NT2/D1 (cell line): ENCODE measurements around the gene HUS1.

Experiments used
- SUZ12 ChIP-seq: IDR thresholded peaks from 2 replicates; pipeline ENCODE4 v1.6.1; 2011; ENCODE audit not compliant: insufficient read length, insufficient read depth; ENCODE audit errors: extremely low read depth
- YY1 ChIP-seq: IDR thresholded peaks from 2 replicates; pipeline ENCODE4 v1.6.1; 2011; ENCODE audit not compliant: insufficient read length, insufficient read depth
- ZNF274 ChIP-seq: IDR thresholded peaks from 2 replicates; pipeline ENCODE4 v1.6.1; 2011; ENCODE audit warnings: mild to moderate bottlenecking, low read depth, low read length

GRCh38 chr7:47938574-47939165 is 40.7 kb downstream of the HUS1 start:
- no peak for TF ChIP-seq SUZ12
- no peak for TF ChIP-seq ZNF274
- TF ChIP-seq YY1 = no peak
